Measurements from ENCODE around the gene NMNAT3.
A peak's percentile ranks its signal among the peaks of the same experiment; 100 is the strongest.

GRCh38 chr3:139677388-139678155, at the start of gene NMNAT3:
- TF ChIP-seq CTCF (IDR thresholded peaks at IDR 0.05 in 4 of 5, conservative IDR thresholded peaks at IDR 0.05 in 1 of 5) (peak in 2 of 5 experiments; percentile 32 to 33), POLR2A (IDR thresholded peaks at IDR 0.05) (peak; percentile 23 to 34)
